Stimulated activated CD8-positive, alpha-beta memory T cell treated with anti-CD3 and anti-CD28 coated beads, Interleukin-4, amount 100 ng/mL, for 1 hour (primary cell): Measurements from ENCODE around the gene AGO3.

Source experiments
- DNase-seq, 2 donors: peaks; one replicate each; pipeline ENCODE4 v3.0.0-alpha.2; 2020; ENCODE audit warnings: low read depth in 2 of 2, low spot score in 1 of 2

The AGO3 gene

DNA sequence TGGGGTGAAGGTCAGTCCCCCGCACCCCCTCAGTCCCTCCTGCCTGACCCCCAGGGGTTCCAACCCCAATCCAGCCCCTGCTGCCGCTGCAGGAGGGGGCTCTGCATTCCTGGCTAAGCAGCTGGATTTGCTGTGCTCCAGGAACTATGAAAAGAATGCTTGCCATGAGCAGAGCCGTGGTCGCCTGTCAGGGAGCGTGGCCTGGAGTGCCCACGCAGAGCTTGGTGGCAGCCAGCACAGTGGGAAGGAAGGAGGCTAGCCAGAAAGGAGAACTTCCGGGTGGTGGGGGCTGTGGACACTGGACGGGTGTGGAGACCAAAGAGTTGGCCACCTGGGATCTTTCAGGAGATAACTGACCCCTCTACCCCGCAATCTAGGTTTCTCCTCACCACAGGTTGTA, 188.6 kb downstream of the AGO3 start:
- DNase-seq, result no peak
